ENCODE measurements around the gene MYH14.

DNA sequence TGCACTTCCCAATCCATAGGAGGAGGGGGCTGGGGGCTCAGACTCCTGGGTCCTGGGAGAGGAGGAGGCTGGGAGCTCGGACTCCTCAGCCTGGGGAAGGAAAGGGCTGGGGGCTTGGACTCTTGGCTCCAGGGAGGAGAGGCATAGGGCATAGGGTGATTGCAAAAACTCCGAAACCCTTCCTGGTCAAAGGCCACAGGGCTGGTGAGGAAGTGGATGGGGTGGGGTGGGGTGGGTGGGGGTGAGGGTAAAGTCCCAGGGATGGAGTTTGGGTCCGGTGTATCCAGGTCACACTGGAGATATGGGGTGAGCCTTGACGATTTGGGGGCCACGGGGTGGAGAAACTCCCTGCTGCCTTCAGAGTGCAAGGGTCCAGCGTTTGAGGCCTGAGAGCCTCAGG is 2.8 kb downstream of the MYH14 start:
- no peak for TF ChIP-seq EZH2phosphoT487 (conservative IDR thresholded peaks at IDR 0.05; ENCODE audit: low read length)
- TF ChIP-seq, protein P1, sequence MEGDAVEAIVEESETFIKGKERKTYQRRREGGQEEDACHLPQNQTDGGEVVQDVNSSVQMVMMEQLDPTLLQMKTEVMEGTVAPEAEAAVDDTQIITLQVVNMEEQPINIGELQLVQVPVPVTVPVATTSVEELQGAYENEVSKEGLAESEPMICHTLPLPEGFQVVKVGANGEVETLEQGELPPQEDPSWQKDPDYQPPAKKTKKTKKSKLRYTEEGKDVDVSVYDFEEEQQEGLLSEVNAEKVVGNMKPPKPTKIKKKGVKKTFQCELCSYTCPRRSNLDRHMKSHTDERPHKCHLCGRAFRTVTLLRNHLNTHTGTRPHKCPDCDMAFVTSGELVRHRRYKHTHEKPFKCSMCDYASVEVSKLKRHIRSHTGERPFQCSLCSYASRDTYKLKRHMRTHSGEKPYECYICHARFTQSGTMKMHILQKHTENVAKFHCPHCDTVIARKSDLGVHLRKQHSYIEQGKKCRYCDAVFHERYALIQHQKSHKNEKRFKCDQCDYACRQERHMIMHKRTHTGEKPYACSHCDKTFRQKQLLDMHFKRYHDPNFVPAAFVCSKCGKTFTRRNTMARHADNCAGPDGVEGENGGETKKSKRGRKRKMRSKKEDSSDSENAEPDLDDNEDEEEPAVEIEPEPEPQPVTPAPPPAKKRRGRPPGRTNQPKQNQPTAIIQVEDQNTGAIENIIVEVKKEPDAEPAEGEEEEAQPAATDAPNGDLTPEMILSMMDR (IDR thresholded peaks at IDR 0.05; ENCODE audit: insufficient read depth, low read length, poor library complexity, severe bottlenecking): no peak
